Islet precursor cell (in vitro differentiated cells): ENCODE data around the gene FIGNL1.

ENCODE experiments used
- DNase-seq: peaks from one replicate; pipeline ENCODE4 v3.0.0-alpha.2; 2018

The FIGNL1 gene

GRCh38 chr7:50394315-50394714 is 55.8 kb downstream of the FIGNL1 start:
- DNase-seq: no peak
